Prostate gland (tissue), 1 donor: Measurements from ENCODE around the gene VMO1.

ENCODE experiments used
- POLR2A ChIP-seq: fragments of 450-650 bp; IDR thresholded peaks from one replicate; pipeline ENCODE4 v1.6.1; 2016; ENCODE audit warnings: antibody characterized with exemption, mild to moderate bottlenecking
- POLR2AphosphoS5 ChIP-seq: sonication (generic); formaldehyde crosslinking; IDR thresholded peaks from one replicate; pipeline ENCODE4 v1.6.1; 2017; ENCODE audit warnings: antibody characterized with exemption

GRCh38 chr17:4822835-4823234, 36.7 kb upstream of the VMO1 start:
- TF ChIP-seq POLR2AphosphoS5 (no peak), POLR2A (no peak)
